Measurements from ENCODE around the gene LTC4S. TPM values are rescaled to one million over a fixed set of nuclear protein-coding genes. Genes with fewer than 3 reads are reported as not detected.

The LTC4S gene
- polyA plus RNA-seq, 2 of the 4 experiments (the other 2 are of a cell fraction), result not detected

DNA sequence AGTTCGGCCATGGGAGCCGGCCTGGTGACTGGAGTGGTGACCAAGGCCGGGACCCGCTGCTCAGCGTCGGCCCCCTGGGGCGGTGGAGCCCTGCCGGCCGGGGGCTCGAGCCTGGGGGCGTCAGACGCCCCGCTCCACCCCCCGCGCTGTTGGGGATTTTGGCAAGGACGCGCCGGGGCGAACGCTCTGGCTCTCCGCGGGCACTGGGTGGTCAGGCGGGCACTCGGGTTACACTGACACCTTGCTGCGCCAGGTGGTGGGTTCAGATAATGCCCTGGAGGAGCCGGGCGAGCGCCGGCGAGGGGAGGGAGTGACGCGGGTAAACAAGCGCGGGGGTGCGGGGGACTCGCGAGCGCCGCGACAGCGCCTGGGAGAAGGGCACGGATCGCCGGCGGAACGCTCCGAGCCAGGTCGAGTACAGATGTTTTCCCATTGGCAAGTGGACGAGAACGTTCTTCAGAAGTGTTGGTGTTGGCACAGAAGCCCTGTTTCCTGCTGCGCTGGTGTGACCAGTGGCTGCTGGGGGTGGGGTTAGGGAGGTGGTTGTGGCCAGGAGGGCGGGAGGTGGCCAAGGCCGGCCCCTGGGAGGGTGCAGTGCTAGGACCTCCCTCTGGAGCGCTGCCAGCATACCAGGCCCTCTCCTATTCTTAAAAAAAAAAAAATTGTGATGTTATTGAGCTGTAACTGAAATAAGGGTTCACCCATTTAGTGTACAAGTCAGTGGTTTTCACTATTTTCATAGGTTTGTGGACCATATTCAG, 27.7 kb downstream of the LTC4S start (continued):
- TF ChIP-seq, protein P1, sequence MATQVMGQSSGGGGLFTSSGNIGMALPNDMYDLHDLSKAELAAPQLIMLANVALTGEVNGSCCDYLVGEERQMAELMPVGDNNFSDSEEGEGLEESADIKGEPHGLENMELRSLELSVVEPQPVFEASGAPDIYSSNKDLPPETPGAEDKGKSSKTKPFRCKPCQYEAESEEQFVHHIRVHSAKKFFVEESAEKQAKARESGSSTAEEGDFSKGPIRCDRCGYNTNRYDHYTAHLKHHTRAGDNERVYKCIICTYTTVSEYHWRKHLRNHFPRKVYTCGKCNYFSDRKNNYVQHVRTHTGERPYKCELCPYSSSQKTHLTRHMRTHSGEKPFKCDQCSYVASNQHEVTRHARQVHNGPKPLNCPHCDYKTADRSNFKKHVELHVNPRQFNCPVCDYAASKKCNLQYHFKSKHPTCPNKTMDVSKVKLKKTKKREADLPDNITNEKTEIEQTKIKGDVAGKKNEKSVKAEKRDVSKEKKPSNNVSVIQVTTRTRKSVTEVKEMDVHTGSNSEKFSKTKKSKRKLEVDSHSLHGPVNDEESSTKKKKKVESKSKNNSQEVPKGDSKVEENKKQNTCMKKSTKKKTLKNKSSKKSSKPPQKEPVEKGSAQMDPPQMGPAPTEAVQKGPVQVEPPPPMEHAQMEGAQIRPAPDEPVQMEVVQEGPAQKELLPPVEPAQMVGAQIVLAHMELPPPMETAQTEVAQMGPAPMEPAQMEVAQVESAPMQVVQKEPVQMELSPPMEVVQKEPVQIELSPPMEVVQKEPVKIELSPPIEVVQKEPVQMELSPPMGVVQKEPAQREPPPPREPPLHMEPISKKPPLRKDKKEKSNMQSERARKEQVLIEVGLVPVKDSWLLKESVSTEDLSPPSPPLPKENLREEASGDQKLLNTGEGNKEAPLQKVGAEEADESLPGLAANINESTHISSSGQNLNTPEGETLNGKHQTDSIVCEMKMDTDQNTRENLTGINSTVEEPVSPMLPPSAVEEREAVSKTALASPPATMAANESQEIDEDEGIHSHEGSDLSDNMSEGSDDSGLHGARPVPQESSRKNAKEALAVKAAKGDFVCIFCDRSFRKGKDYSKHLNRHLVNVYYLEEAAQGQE (IDR thresholded peaks at IDR 0.05), result no peak; the same call in 1 of the 2 replicates
- TF ChIP-seq, protein P2, sequence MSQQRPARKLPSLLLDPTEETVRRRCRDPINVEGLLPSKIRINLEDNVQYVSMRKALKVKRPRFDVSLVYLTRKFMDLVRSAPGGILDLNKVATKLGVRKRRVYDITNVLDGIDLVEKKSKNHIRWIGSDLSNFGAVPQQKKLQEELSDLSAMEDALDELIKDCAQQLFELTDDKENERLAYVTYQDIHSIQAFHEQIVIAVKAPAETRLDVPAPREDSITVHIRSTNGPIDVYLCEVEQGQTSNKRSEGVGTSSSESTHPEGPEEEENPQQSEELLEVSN (IDR thresholded peaks at IDR 0.05; ENCODE audit: borderline replicate concordance, low read depth), result no peak
- TF ChIP-seq HOXA7 (CRISPR knock-in tag; IDR thresholded peaks at IDR 0.05) (peak; percentile 59; the same call in 1 of the 2 replicates), NFE2L2 (conservative IDR thresholded peaks at IDR 0.05; ENCODE audit: low read length) (no peak), CBX2 (IDR thresholded peaks at IDR 0.05; ENCODE audit: borderline replicate concordance, low read depth) (no peak), SREBF2 (IDR thresholded peaks at IDR 0.05) (no peak), FOXS1 (CRISPR knock-in tag; IDR thresholded peaks at IDR 0.05) (no peak)
- TF ChIP-seq, protein P3, sequence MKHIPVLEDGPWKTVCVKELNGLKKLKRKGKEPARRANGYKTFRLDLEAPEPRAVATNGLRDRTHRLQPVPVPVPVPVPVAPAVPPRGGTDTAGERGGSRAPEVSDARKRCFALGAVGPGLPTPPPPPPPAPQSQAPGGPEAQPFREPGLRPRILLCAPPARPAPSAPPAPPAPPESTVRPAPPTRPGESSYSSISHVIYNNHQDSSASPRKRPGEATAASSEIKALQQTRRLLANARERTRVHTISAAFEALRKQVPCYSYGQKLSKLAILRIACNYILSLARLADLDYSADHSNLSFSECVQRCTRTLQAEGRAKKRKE (CRISPR knock-in tag; IDR thresholded peaks at IDR 0.05; ENCODE audit: low read depth), result peak; percentile 20; the same call in 1 of the 2 replicates
- TF ChIP-seq, protein P4, sequence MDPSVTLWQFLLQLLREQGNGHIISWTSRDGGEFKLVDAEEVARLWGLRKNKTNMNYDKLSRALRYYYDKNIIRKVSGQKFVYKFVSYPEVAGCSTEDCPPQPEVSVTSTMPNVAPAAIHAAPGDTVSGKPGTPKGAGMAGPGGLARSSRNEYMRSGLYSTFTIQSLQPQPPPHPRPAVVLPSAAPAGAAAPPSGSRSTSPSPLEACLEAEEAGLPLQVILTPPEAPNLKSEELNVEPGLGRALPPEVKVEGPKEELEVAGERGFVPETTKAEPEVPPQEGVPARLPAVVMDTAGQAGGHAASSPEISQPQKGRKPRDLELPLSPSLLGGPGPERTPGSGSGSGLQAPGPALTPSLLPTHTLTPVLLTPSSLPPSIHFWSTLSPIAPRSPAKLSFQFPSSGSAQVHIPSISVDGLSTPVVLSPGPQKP (IDR thresholded peaks at IDR 0.05; ENCODE audit: low read depth, low read length), result no peak

DNA sequence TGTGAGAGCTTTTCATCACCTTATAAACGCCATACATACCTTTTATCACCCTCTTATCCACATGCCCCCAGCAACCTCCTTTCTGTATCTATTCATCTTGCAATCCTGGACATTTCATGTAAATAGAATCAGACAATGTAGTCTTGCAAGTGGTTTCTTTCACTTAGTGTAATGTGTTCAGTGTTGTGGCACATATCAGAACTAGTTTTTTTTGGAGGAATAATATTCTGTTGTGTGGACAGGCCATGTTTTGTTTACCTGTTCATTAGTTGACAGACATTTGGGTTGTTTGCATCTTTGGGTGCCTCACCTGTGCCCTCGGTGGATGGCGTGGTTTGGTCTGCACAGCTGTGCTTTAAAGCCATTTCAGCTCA, 28.3 kb downstream of the LTC4S start:
- H3K4me3 ChIP-seq, result peak overlapping the region; percentile 81
- peak overlapping the region; percentile 95 to 98 for H3K27ac ChIP-seq
- no peak for FAIRE-seq
- CTCF ChIA-PET, result interaction anchor here (1.4 to 4.8 kb wide), 4 partner anchors 11 to 86 kb away, joined by 5 to 27 read pairs (median 6); partner anchors contain the start of gene TBC1D9B
- WGBS (ENCODE audit: missing lambda C conversion rate), result 3% methylated on average over 3 of the region's 3 CpGs
- no peak for ATAC-seq
- POLR2A ChIA-PET, result interaction anchor here (0.6 to 1.3 kb wide), 3 partner anchors 9 to 20 kb away, joined by 3 to 4 read pairs (median 3); no protein-coding TSS in a partner anchor
- no peaks in the 10 kb centered on the region for H3K9me3 ChIP-seq
- H3K4me1 ChIP-seq, result peaks cover 76% of the 10 kb centered on the region
- no peak for DNase-seq (ENCODE audit: low read depth in 1 of 2, low spot score in 1 of 2)
- H3K4me2 ChIP-seq, result peak overlapping the region; percentile 96
- TF ChIP-seq, protein P5, sequence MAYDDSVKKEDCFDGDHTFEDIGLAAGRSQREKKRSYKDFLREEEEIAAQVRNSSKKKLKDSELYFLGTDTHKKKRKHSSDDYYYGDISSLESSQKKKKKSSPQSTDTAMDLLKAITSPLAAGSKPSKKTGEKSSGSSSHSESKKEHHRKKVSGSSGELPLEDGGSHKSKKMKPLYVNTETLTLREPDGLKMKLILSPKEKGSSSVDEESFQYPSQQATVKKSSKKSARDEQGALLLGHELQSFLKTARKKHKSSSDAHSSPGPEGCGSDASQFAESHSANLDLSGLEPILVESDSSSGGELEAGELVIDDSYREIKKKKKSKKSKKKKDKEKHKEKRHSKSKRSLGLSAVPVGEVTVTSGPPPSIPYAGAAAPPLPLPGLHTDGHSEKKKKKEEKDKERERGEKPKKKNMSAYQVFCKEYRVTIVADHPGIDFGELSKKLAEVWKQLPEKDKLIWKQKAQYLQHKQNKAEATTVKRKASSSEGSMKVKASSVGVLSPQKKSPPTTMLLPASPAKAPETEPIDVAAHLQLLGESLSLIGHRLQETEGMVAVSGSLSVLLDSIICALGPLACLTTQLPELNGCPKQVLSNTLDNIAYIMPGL (CRISPR knock-in tag; IDR thresholded peaks at IDR 0.05; ENCODE audit: borderline replicate concordance), result 0 out of 2 replicates have a peak, but pooled peaks have one; percentile 47
- TF ChIP-seq JUN (IDR thresholded peaks at IDR 0.05) (peak in 1 of 2 experiments; percentile 18; a peak in 1 of 5 replicates), ZSCAN20 (CRISPR knock-in tag; IDR thresholded peaks at IDR 0.05) (0 out of 2 replicates have a peak, but pooled peaks have one; percentile 62), NFE2L2 (conservative IDR thresholded peaks at IDR 0.05; ENCODE audit: low read length) (no peak), TFCP2L1 (CRISPR knock-in tag; IDR thresholded peaks at IDR 0.05) (0 out of 2 replicates have a peak, but pooled peaks have one; percentile 6), FOXS1 (CRISPR knock-in tag; IDR thresholded peaks at IDR 0.05) (no peak), ZFP36 (IDR thresholded peaks at IDR 0.05; ENCODE audit: borderline replicate concordance, partially characterized antibody) (no peak), RCOR1 (IDR thresholded peaks at IDR 0.05; ENCODE audit: low read depth, low read length) (no peak), FOSL2 (IDR thresholded peaks at IDR 0.05) (no peak), FOSL2 (CRISPR knock-in tag; IDR thresholded peaks at IDR 0.05) (no peak), GATA3 (IDR thresholded peaks at IDR 0.05; ENCODE audit: borderline replicate concordance) (no peak), HOXA7 (CRISPR knock-in tag; IDR thresholded peaks at IDR 0.05) (peak; percentile 89), SREBF2 (IDR thresholded peaks at IDR 0.05) (no peak), TP53 (CRISPR knock-in tag; IDR thresholded peaks at IDR 0.05) (no peak), RNF2 (IDR thresholded peaks at IDR 0.05; ENCODE audit: borderline replicate concordance, low read depth) (no peak), PHF8 (IDR thresholded peaks at IDR 0.05; ENCODE audit: borderline replicate concordance, low read depth) (no peak)
- TF ChIP-seq, protein P1 (IDR thresholded peaks at IDR 0.05), result no peak
- TF ChIP-seq, protein P2 (IDR thresholded peaks at IDR 0.05; ENCODE audit: borderline replicate concordance, low read depth), result no peak
